ENCODE results near the gene NRXN3.

Gene NRXN3

GRCh38 chr14:78170203-78170602 lies at the start of gene NRXN3:
TSS of gene NRXN3 (plus strand) at chr14:78170373. CDS start at chr14:78243094, 72,721 bp downstream.
- no peak for DNase-seq

GRCh38 chr14:78122436-78122835 lies 47.7 kb upstream of the NRXN3 start:
- DNase-seq: no peak

GRCh38 chr14:78123650-78124253 lies 46.4 kb upstream of the NRXN3 start:
- DNase-seq: no peak

DNA sequence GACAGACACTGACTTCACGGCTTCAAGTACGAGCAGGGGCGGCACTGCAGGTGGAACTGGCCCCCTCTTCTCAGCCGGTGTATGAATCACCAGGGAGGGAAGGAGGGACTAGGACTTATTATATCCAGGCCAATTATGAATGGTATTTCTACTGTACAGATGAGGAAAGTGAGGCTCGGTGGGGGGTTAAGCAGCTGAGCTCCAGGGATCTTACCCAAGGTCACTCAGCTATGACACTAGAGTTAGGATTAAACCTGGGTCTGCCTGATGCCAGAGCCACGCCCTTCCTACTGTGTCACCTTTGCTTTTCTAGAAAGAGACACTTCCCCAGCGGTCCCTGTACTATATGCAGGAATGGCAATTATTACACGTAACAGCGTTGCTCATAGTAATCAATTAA lies 42.2 kb upstream of the NRXN3 start:
- no peak for DNase-seq

DNA sequence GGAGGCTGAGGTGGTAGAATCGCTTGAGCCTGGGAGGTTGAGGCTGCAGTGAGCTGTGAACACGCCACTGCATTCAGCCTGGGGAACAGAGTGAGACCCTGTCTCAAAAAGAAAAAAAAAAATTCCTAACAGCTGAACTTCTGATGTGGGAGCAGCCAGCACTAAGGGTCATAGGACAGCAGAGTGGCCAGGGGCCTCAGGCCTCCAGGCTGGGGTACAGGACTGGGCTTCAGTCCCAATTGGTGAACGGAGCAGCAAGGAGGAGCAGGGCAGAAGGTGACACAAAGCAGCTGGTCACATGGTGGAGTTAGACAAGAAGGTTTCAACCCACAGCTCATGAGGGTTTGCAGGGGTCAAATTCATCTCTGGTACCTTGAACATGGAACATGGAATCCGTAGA lies 40.8 kb upstream of the NRXN3 start:
- DNase-seq: no peak

DNA sequence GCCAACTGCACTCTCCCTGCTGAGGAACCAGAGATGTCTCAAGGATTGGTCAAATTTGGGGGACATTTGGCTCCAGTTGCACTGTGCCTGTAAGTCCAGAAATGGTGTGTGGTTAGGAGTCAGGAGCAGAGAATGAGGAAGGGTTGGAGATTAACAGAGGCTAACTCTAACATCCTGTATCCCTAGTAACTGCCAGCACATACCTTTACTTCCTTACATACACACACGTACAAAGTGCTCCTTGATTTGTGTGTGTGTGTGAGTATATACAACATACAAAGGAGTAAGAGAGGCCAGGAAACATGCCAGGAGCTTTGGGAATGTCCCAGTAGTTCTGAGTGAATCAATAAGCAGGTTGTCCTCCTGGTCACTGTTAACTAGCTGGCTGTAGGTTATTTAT lies 39.8 kb upstream of the NRXN3 start:
- DNase-seq: no peak

DNA sequence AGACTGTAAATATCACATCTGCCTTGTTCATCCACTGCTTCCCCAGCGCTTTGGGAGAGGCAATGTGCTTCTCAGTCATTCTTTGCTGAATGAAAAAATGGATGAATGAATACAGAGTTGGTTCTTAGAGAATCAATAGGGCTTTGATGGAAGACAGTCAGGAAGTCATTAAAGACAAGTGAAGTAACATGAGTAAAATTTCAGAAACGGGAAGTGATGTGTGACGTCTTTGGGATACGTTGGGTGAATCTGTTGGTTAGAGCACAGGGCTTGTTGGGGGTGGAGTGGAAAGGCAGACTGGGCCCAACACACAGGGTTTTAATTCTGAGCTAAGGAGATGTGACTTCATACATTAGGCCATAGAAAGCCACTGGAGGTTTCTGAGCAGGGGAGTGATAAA lies 39.0 kb upstream of the NRXN3 start:
- no peak for DNase-seq

GRCh38 chr14:78131616-78132015 lies 38.6 kb upstream of the NRXN3 start:
- no peak for DNase-seq

GRCh38 chr14:78135450-78135891 lies 34.7 kb upstream of the NRXN3 start:
- DNase-seq: no peak

DNA sequence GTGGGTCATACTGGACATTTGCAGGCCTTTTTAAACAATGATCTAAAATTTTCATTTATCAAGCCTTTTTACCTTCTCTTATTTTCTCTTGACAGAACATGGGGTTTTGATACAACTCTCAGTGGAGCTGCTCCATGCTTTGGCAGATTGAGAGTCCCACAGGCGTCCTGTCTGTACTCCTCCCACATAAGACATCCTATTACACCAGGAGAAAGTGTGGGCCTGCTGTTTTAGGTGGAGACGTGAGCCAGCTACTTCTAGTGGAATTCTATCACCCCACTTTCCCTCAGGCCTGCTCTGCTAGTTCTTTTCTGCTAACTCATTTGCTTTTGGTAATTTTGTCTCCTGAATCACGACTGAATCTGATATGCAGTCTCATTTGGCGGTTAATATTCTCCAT lies 33.5 kb upstream of the NRXN3 start:
- DNase-seq: no peak

DNA sequence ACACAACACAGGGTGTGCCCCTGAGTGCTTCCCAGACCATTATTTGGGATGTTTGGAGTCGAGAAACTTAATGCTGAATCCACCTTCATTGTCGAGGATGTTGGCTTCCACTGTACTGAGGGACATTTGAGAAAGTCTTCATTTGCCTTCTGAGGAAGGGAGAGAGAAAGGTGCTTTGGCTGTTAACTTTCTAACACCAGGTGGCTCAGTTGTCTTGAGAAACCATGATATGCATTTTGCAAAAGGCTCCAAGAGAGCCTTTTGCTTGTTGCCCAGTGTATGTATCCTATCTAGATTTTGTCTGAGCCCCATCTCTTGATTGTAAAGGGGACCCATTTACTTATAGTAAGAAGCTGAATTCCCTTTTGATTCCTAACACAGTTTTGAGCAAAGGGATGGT lies 28.6 kb upstream of the NRXN3 start:
- DNase-seq: no peak

GRCh38 chr14:78142998-78143397 lies 27.2 kb upstream of the NRXN3 start:
- DNase-seq: no peak

- DNase-seq: no peak
These were observed 26.6 kb upstream of the NRXN3 start for GRCh38 chr14:78143489-78144145.

DNA sequence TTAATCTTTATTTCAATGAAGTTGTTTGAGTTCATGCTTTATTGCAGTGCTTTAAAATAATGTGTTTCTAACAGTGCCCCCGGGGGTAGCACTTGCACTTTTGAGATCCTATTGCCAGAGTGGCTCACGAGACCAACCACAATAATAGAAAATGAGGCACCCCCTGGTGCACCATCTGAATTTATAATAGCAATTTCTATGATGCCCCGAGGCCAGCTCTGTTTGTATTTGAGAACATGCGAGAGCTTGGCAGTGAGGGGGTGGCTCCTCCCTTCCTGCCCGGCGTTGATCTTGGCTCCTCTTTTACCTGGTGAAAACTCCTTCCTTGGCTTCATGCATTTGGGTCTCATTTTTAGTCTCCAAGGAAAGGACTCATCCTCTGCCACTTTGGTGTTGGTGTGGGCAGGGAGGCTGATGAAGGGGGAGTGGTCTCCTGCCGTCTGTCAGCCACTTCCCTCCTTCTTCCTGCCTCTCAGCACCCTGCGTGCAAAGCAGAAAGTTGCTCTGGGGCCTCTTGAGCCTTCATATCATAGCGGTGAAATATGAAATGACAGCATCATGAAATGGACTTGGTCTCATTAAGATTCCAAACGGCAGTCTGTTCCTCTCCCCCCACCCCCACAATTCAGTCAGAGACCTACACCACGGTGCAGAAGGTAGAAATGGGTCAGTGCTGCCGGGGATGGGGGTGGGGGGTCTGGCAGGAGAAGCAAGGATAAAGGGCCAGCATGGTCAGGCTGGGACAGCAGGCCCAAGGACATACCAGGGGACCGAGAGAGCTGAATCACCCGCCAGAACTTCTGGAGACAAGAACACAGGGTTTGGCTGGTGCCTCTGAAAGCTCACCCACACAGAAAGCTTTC lies 17.7 kb upstream of the NRXN3 start:
- no peak for DNase-seq

DNA sequence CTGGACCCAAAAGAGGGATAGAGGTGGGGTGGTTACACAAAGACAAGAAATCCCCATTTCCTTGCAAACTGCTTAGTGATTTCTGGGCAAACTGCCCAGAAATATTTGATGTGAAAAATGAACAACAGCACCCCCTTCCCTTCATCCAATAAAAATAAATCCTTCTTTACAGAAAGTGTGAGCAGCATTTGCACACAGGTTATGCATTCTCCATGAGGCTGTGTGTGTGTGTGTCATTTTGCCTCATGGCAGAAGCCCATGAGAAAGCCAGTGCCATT lies 17.2 kb upstream of the NRXN3 start:
- DNase-seq: no peak

DNA sequence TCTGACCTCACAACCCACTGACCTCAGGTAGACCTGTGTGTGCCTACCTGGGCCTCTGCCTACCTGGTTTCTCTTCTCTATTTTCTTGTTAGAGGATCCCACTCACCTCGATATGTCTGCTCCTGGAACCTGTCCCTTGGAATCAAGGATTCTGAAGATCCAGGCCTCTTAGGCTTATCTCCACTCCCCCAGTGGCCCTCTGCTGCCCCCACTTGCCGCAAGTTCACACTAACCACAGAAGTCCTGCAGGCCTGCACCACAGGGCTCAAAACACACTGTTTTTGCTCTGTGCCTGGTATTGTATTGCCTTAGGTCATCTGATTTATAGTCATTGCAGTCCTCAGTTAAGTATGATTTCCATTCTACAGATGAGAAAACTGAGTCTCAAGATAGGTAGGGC lies 15.3 kb upstream of the NRXN3 start:
- DNase-seq: no peak

DNA sequence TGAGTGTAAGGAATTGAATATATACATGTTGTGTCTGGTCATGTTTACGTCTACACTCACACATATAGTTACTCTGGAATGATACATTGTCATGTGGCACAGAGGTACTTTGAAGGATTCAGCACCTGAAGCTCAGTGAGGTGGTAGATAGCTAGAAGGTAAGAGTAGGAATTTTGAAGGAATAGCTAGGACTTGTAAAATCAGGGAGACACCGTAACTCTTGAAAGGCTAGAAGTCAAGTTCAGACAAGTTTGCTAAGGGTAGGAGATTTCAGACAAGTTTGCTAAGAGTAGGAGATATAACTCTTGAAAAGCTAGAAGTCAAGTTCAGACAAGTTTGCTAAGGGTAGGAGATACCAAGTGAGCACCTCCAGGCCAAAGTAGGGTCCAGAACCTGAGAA lies 14.0 kb upstream of the NRXN3 start:
- no peak for DNase-seq

DNA sequence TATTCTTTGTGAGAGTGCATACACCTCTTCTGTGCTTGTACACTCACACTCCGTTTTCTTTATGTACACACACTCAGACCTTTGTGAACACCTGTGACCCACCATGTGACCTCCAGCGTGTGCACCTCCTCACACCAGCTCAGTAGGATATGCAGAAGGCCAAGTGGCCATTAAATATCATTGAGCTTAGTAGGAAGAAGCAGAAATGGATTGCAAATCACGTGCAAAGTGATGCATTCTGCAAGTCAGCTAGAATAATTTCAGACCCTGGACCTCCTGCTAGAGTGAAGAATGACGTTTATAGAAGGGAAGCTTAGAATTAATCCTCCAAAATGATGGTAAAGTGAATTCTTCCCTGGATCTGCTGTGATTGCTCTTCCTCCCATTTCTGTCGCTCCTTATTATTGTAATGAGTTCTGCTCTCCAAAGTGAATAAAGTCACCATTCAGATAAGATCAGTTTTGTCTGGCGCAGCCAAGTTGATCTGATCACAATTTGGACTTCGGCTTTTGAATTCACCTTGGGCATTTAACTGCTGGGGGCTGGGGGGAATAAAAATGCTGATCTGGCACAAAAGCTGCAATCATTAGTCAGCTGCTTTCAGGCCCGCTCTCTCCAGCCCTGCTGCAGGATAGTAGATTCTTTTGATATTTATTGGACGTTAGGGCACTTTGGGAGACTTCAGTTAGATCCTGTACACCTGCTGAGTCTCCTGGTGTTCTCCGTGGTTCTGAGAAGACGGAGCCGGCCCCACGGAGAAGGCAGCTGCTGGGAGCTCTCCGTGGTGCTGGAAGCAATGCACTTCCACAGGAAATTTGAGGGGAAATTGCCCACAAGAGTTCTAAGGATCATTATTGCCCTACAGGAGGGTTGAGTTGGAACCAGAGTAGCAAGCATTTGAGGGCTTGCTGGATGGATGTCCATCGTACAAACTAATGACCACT lies 12.4 kb upstream of the NRXN3 start:
- DNase-seq: no peak

GRCh38 chr14:78162202-78162601 lies 8.0 kb upstream of the NRXN3 start:
- DNase-seq: no peak

- DNase-seq: no peak
These were observed 5.8 kb upstream of the NRXN3 start for GRCh38 chr14:78164226-78164853.

GRCh38 chr14:78172428-78172827 lies 2.3 kb downstream of the NRXN3 start:
- DNase-seq: no peak

DNA sequence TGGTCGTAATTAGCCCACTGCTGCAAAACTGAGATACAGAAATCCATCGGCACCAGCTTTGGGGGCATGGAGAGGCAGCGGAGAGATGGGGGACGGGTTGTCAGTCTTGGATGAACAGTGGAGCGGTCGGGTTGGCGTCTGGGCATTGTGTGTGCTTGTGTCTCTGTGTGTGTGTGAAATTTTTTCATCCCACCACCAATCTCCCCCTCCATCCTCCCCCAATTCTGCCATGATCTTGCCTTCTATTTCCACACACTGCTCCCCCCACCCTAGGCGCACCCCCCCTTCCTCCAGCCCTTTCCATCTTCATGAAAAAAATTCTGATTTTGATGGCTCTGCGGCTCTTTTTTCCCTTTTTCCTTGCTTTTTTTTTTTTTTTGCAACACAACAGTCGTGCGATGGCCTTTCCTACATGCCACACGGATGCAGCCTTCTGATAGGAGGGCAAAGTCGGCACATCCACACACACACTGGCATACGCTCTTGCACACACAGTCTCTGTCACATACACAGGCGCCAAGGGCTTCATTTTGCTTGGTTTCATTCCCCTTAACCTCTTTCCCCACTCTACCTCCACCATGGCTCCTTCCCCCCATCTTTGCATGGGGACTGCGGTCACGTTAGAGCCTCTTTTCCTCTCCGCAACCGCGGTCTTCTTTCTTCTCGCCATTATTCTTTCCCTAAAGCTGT lies 3.3 kb downstream of the NRXN3 start:
- DNase-seq: no peak

Measured in stimulated activated CD4-positive, alpha-beta T cell treated with anti-CD3 and anti-CD28 coated beads, Interleukin-4, amount 100 ng/mL, for 24 hours (primary cell).